HG02678 (cell line): ENCODE results near the gene PIGQ.

Experiments
- ATAC-seq: cut with Tn5 transposase; IDR thresholded peaks from one replicate; pipeline ENCODE4 v1.9.1; 2021; ENCODE audit warnings: mild to moderate bottlenecking, moderate library complexity; ENCODE audit not compliant: unreplicated experiment

Gene PIGQ

GRCh38 chr16:533391-534123 lies 36.2 kb upstream of the PIGQ start:
- ATAC-seq, result no peak

- no peak for ATAC-seq
Measured at GRCh38 chr16:534135-534534, 35.6 kb upstream of the PIGQ start.

- no peak for ATAC-seq
Measured at GRCh38 chr16:534856-535445, 34.8 kb upstream of the PIGQ start.

GRCh38 chr16:535446-536405 lies 34.0 kb upstream of the PIGQ start:
- no peak for ATAC-seq

- ATAC-seq, result no peak
Measured at GRCh38 chr16:536746-537145, 33.0 kb upstream of the PIGQ start.

GRCh38 chr16:537415-538335 lies 32.1 kb upstream of the PIGQ start:
- ATAC-seq, result no peak

GRCh38 chr16:539901-540530 lies 29.8 kb upstream of the PIGQ start:
- ATAC-seq, result no peak

- ATAC-seq, result no peak
Measured at GRCh38 chr16:540645-541340, 29.0 kb upstream of the PIGQ start.

- ATAC-seq, result no peak
Measured at GRCh38 chr16:543301-544164, 26.2 kb upstream of the PIGQ start.

- no peak for ATAC-seq
Measured at GRCh38 chr16:544517-544916, 25.3 kb upstream of the PIGQ start.

- no peak for ATAC-seq
Measured at GRCh38 chr16:546909-547770, 22.6 kb upstream of the PIGQ start.

- ATAC-seq, result no peak
Measured at GRCh38 chr16:548586-548985, 21.2 kb upstream of the PIGQ start.

GRCh38 chr16:549544-550263 lies 20.1 kb upstream of the PIGQ start:
- ATAC-seq, result no peak

GRCh38 chr16:551210-551609 lies 18.6 kb upstream of the PIGQ start:
- no peak for ATAC-seq

GRCh38 chr16:552171-552570 lies 17.6 kb upstream of the PIGQ start:
- ATAC-seq, result no peak

- ATAC-seq, result no peak
Measured at GRCh38 chr16:553601-554296, 16.0 kb upstream of the PIGQ start.

GRCh38 chr16:554297-554621 lies 15.5 kb upstream of the PIGQ start:
- no peak for ATAC-seq
